CD14-positive monocyte (primary cell): ENCODE measurements around the gene RTBDN. TPM values are rescaled to one million over a fixed set of nuclear protein-coding genes. Genes with fewer than 3 reads are reported as not detected.
A peak's percentile ranks its signal among the peaks of the same experiment; 100 is the strongest.

Experiments used
- DNase-seq, 3 donors: peaks; one replicate each; pipeline ENCODE4 v3.0.0-alpha.2; 2011 to 2022
- H2AFZ ChIP-seq: 2 replicates; pipeline ENCODE4 v1.6.0; 2012; ENCODE audit warnings: mild to moderate bottlenecking, low read depth, low read length, inconsistent platforms; ENCODE audit not compliant: insufficient read depth, poor library complexity, severe bottlenecking
- H3K27ac ChIP-seq, 2 donors: 1 replicate in 1 of 2; 2 replicates in 1 of 2; pipeline ENCODE4 v1.5.1; 2012 to 2013; ENCODE audit warnings: low read length in 2 of 2, control low read depth in 1 of 2, inconsistent platforms in 1 of 2, low read depth in 1 of 2, mild to moderate bottlenecking in 1 of 2
- H3K27me3 ChIP-seq, 2 donors: one replicate each; pipeline versions ENCODE4 v1.6.0 to v1.6.1; 2011 to 2013; ENCODE audit warnings: low read length in 2 of 2; ENCODE audit not compliant: control insufficient read depth in 2 of 2, insufficient read depth in 2 of 2
- H3K36me3 ChIP-seq, 2 donors: replicated peaks in 1 of 2; 1 replicate in 1 of 2; 2 replicates in 1 of 2; pipeline versions ENCODE4 v1.5.1 to v1.6.1; 2012 to 2013; ENCODE audit warnings: low read length in 2 of 2, control low read depth in 1 of 2, inconsistent platforms in 1 of 2, mild to moderate bottlenecking in 1 of 2; ENCODE audit not compliant: insufficient read depth in 2 of 2, control insufficient read depth in 1 of 2
- H3K4me1 ChIP-seq, 2 donors: 1 replicate in 1 of 2; 2 replicates in 1 of 2; pipeline versions ENCODE4 v1.5.1 to v1.6.1; 2012 to 2013; ENCODE audit warnings: low read length in 2 of 2, control low read depth in 1 of 2, inconsistent platforms in 1 of 2, mild to moderate bottlenecking in 1 of 2, moderate library complexity in 1 of 2; ENCODE audit not compliant: insufficient read depth in 2 of 2, control insufficient read depth in 1 of 2
- H3K4me2 ChIP-seq: replicated peaks from 2 replicates; pipeline ENCODE3; 2012; ENCODE audit warnings: low read length, moderate library complexity, mild to moderate bottlenecking; ENCODE audit not compliant: poor library complexity, severe bottlenecking; ENCODE audit errors: extremely low read depth
- H3K4me3 ChIP-seq, 3 experiments: fragments of 200-600 bp in 1 of 3; sonication (generic) in 1 of 3; replicated peaks in 1 of 3; 1 replicate in 2 of 3; 2 replicates in 1 of 3; pipeline ENCODE4 v1.5.1; 2011 to 2013; ENCODE audit warnings: low read length in 3 of 3, mild to moderate bottlenecking in 3 of 3, control low read depth in 2 of 3, low read depth in 2 of 3, inconsistent platforms in 1 of 3, moderate library complexity in 1 of 3
- H3K79me2 ChIP-seq: 2 replicates; pipeline ENCODE4 v1.6.0; 2012; ENCODE audit warnings: mild to moderate bottlenecking, control low read depth, inconsistent platforms, low read length, moderate library complexity; ENCODE audit not compliant: insufficient read depth
- H3K9ac ChIP-seq: 2 replicates; pipeline ENCODE4 v1.6.0; 2017; ENCODE audit warnings: low read length, mild to moderate bottlenecking; ENCODE audit not compliant: insufficient read depth, poor library complexity, severe bottlenecking
- H3K9me3 ChIP-seq, 2 donors: replicated peaks in 1 of 2; 1 replicate in 1 of 2; 2 replicates in 1 of 2; pipeline versions ENCODE4 v1.5.1 to v1.6.1; 2012 to 2013; ENCODE audit warnings: low read length in 2 of 2, control low read depth in 1 of 2; ENCODE audit not compliant: control insufficient read depth in 1 of 2, insufficient read depth in 1 of 2
- H4K20me1 ChIP-seq: 2 replicates; pipeline ENCODE4 v1.6.0; 2012; ENCODE audit warnings: mild to moderate bottlenecking, low read length, control low read depth, moderate library complexity; ENCODE audit not compliant: insufficient read depth
- H3K27ac Mint-ChIP-seq, 7 donors: one replicate each; pipeline ENCODE4 v1.8.0; 2020; ENCODE audit warnings: mild to moderate bottlenecking in 7 of 7, mixed read lengths in 7 of 7, moderate library complexity in 6 of 7, inconsistent platforms in 2 of 7
- H3K27me3 Mint-ChIP-seq, 3 donors: one replicate each; pipeline ENCODE4 v1.8.0; 2021 to 2022; ENCODE audit warnings: low read depth in 3 of 3, mild to moderate bottlenecking in 3 of 3, mixed read lengths in 3 of 3, moderate library complexity in 3 of 3, inconsistent platforms in 1 of 3
- H3K36me3 Mint-ChIP-seq, 2 donors: one replicate each; pipeline ENCODE4 v1.8.0; 2020; ENCODE audit warnings: mixed read lengths in 2 of 2, inconsistent platforms in 1 of 2, mild to moderate bottlenecking in 1 of 2
- H3K4me1 Mint-ChIP-seq: one replicate; pipeline ENCODE4 v1.8.0; 2020; ENCODE audit warnings: mild to moderate bottlenecking, mixed read lengths
- H3K4me3 Mint-ChIP-seq, 2 donors: one replicate each; pipeline ENCODE4 v1.8.0; 2020; ENCODE audit warnings: mild to moderate bottlenecking in 2 of 2, mixed read lengths in 2 of 2, moderate library complexity in 1 of 2
- H3K9me3 Mint-ChIP-seq, 7 donors: one replicate each; pipeline ENCODE4 v1.8.0; 2020 to 2022; ENCODE audit warnings: mixed read lengths in 7 of 7, mild to moderate bottlenecking in 6 of 7, moderate library complexity in 6 of 7, inconsistent platforms in 2 of 7
- WGBS: methylation state at CpG from one replicate; pipeline ENCODE4 v1.1.5; 2013; ENCODE audit warnings: missing lambda C conversion rate; ENCODE audit not compliant: insufficient coverage; 5-methylcytosine and 5-hydroxymethylcytosine counted together
- intact Hi-C, 2 donors: fragments of 100-400 bp; cut with micrococcal nuclease; formaldehyde crosslinking; loops; one replicate each; pipeline versions ENCODE4 v1.15.0 to v1.15.1; 2023
- polyA plus RNA-seq, 3 donors: library from polyadenylated mRNA; depleted of rRNA in 1 of 3; unstranded in 2 of 3; stranded (reverse) in 1 of 3; fragments of 300-500 nt in 2 of 3; fragments of >200 nt in 1 of 3; fragmentation: Illumina TruSeq in 2 of 3; gene quantifications; 1 replicate in 2 of 3; 2 replicates in 1 of 3; pipeline ENCODE4 v1.2.3, GENCODE V29; 2012 to 2021
- TF ChIP-seq, protein P1 (sequence below): fragments of 200-600 bp; IDR thresholded peaks from one replicate; pipeline ENCODE4 v1.8.0; 2022; ENCODE audit warnings: antibody characterized with exemption, mild to moderate bottlenecking

RTBDN gene
- polyA plus RNA-seq, 3 donors = not detected

DNA sequence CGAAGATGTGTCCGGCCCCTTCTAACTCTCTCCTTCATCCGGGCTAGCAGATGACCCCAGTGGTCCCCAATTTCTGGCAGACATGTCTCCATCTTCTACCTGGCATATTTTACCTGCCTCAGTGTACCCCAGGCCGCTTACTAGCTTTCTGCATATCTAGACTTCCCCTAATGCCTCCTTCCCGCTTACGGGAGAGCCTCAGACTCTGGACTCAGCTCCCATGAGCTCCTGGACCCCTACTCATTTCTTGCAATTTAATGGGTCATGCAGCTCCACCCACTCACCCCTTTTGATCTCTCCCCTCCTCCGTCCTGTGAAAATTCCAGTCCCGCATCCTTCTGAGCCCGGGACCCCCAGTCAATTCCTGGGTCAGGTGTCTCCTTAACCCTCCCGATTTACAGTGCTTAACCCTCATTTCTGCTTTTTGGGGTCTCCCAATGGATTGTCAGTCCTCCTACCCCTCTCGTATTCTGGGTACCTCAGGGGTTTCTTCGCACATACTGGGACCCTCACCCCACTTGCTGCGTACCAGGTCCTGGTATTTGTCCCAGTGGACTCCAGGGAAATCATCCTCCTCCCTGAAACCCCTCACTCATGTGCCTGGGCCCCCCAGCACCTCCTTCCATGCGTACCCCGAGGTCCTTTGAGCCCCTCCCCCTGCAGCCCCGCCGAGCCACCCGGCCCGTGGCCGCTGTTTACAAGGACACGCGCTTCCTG is 43.6 kb downstream of the RTBDN start:
- Histone ChIP-seq H4K20me1 (peaks cover 42% of the 10 kb centered on the region), H3K27ac (peak overlapping the region; percentile 95 to 100), H3K4me2 (peak overlapping the region; percentile 99), H2AFZ (no peak overlapping the region), H3K36me3 (no peaks in the 10 kb centered on the region), H3K9me3 (no peaks in the 10 kb centered on the region), H3K79me2 (peaks cover 79% of the 10 kb centered on the region), H3K9ac (peak overlapping the region; percentile 100), H3K27me3 (no peaks in the 10 kb centered on the region), H3K4me1 (peaks cover 58 to 64% of the 10 kb centered on the region in 2 donors), H3K4me3 (peak overlapping the region; percentile 85 to 100 (median 100))
- TF ChIP-seq, protein P1, sequence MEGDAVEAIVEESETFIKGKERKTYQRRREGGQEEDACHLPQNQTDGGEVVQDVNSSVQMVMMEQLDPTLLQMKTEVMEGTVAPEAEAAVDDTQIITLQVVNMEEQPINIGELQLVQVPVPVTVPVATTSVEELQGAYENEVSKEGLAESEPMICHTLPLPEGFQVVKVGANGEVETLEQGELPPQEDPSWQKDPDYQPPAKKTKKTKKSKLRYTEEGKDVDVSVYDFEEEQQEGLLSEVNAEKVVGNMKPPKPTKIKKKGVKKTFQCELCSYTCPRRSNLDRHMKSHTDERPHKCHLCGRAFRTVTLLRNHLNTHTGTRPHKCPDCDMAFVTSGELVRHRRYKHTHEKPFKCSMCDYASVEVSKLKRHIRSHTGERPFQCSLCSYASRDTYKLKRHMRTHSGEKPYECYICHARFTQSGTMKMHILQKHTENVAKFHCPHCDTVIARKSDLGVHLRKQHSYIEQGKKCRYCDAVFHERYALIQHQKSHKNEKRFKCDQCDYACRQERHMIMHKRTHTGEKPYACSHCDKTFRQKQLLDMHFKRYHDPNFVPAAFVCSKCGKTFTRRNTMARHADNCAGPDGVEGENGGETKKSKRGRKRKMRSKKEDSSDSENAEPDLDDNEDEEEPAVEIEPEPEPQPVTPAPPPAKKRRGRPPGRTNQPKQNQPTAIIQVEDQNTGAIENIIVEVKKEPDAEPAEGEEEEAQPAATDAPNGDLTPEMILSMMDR = no peak
- Mint-ChIP-seq H3K27ac (peak overlapping the region; percentile 99 to 100 (median 100)), H3K36me3 (peaks cover 2 to 12% of the 10 kb centered on the region in 2 donors), H3K27me3 (peaks cover 0 to 4% (median 1%) of the 10 kb centered on the region in 3 donors), H3K4me3 (peak overlapping the region; percentile 95 to 98), H3K9me3 (peaks cover 0 to 7% (median 0%) of the 10 kb centered on the region in 7 donors), H3K4me1 (peaks cover 44% of the 10 kb centered on the region)
- intact Hi-C loops = loop anchor here (1.0 to 10.0 kb wide), 5 partner anchors 8 to 362 kb away; partner anchors contain the start of genes CALR (in 1 of the 2), IER2 (in 1 of the 2), MAN2B1 (in 1 of the 2) and STX10 (in 1 of the 2)
- peak in 2 of 3 donors; percentile 35 to 46 for DNase-seq
- under 1% methylated on average over 20 of the region's 22 CpGs for WGBS

DNA sequence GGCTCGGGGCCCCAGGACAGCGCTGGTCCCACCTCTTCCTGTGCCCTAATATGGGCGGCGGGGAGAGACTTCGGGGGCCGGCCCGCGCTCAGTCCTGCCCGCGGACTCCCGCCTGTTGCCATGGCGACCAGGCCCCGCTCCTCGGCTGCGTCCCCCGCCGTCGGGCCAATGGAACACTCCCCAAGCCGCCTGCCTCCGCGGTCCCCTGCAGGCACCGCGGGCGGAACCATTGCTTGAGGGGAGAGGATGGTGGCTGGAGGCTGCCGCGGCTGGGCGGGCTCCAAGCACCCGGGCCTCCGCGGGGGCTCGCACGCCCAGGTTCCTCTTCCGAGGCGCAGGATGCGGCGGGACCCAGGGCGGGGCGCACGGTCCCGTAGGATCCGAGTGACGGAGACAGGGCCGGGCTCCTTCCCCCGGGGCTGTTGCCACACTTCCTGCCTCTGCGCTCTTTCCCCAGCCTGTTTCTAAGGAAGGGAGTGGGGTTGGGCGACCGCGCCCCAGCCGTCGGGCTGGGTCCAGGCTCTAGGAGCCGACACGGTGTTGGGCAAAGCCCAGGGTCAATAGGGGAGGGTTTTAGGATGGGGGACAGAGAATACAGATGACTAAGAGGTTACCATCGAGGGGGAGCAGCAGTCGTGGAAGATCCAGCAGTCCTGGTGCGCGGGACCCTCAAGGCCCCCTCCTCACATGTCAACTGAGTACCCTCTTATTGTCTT is 44.3 kb downstream of the RTBDN start:
- Histone ChIP-seq H3K9ac (peak overlapping the region; percentile 100), H2AFZ (no peak overlapping the region), H3K4me3 (peak overlapping the region; percentile 85 to 100 (median 100)), H3K4me2 (peak overlapping the region; percentile 99), H3K27me3 (no peaks in the 10 kb centered on the region), H3K27ac (peak overlapping the region; percentile 95 to 100), H3K79me2 (peaks cover 78% of the 10 kb centered on the region), H3K36me3 (no peaks in the 10 kb centered on the region), H4K20me1 (peaks cover 37% of the 10 kb centered on the region), H3K4me1 (peaks cover 59 to 64% of the 10 kb centered on the region in 2 donors), H3K9me3 (no peaks in the 10 kb centered on the region)
- Mint-ChIP-seq H3K4me1 (peaks cover 38% of the 10 kb centered on the region), H3K4me3 (peak overlapping the region; percentile 95 to 98), H3K27me3 (peaks cover 0 to 4% (median 1%) of the 10 kb centered on the region in 3 donors), H3K27ac (peak overlapping the region; percentile 99 to 100 (median 100)), H3K9me3 (peaks cover 0 to 7% (median 0%) of the 10 kb centered on the region in 7 donors), H3K36me3 (peaks cover 2 to 12% of the 10 kb centered on the region in 2 donors)
- TF ChIP-seq, protein P1 = no peak
- DNase-seq = peak; percentile 97 to 99 (median 99)
- 0% methylated on average over 39 of the region's 56 CpGs for WGBS
- intact Hi-C loops = loop anchor here (5.0 to 10.0 kb wide), 5 partner anchors 123 to 1055 kb away; partner anchors contain the start of genes CALR (in 1 of the 2), IER2 (in 1 of the 2), MAN2B1 (in 1 of the 2) and STX10 (in 1 of the 2)
